Measurements from ENCODE around the gene MAP4K1.
"Not testable (repeated sequence)": the region's sequence is repeated elsewhere in the genome, so short reads cannot be mapped to it uniquely, and the experiment has no call there.

Gene MAP4K1

DNA sequence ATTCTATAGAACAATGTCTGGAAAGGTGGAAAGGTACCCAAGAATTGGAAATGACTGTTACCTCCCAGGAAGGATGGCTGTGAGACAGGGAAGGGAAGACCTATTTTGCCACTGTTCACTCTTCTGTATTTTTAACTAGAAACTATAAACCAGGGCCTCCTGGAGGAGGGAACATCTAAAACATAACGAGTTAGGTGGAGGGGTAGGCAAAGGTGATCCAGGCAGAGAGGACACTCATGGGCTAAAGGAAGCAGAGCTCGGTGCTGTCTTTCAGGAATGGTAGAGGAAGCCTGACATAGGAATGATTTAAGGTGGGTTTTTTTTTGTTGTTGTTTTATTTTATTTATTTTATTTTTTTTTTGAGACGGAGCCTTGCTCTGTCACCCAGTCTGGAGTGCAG is 7.1 kb upstream of the MAP4K1 start:
- DNase-seq (ENCODE audit: low spot score) = no peak

GRCh38 chr19:38619361-38620174 is 1.8 kb upstream of the MAP4K1 start:
- DNase-seq (ENCODE audit: low spot score) = no peak

GRCh38 chr19:38618590-38619360 is 1.0 kb upstream of the MAP4K1 start, which contains the start of gene EIF3K:
EIF3K (plus strand) TSS chr19:38619188; CDS start chr19:38619269, 81 bp downstream.
- peak; percentile 99 for DNase-seq (ENCODE audit: low spot score)

GRCh38 chr19:38617283-38617763 is 430 bp downstream of the MAP4K1 start:
- DNase-seq (ENCODE audit: low spot score) = no peak

- DNase-seq (ENCODE audit: low spot score) = no peak
Measured at GRCh38 chr19:38616265-38616664, 1.5 kb downstream of the MAP4K1 start.

DNA sequence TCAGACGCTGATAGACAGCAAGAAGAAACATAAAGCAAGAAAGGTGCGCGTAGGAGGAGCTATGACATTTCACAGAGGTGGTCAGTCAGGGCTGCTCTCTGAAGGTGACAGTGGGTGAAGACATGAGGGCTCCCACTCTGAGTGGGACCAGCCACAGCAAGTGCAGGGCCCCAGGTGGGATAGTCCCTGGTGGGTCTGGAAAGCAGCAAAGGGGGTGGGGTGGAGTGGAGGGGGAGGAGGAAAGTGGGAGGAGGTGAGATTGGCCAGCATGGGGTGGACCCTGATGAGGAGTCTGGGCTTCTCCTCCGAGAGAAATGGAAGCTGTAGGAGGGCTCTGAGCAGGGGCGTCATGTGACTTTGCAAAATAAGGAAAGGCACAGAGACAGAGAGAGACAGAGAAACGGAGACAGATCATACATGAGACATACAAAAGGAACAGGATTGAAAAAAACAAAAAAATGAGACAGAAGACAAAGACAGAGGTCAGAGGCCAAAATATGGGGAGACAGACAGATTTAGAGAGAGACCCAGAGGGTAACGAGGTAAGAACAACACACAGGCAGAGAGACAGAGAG is 2.7 kb downstream of the MAP4K1 start:
- DNase-seq (ENCODE audit: low spot score) = no peak

- DNase-seq (ENCODE audit: low spot score) = no peak
Measured at GRCh38 chr19:38614289-38614688, 3.5 kb downstream of the MAP4K1 start.

GRCh38 chr19:38606131-38606530 is 11.6 kb downstream of the MAP4K1 start:
- no peak for DNase-seq (ENCODE audit: low spot score)

GRCh38 chr19:38602856-38603255 is 14.9 kb downstream of the MAP4K1 start:
- not testable (repeated sequence) for DNase-seq (ENCODE audit: low spot score)

- DNase-seq (ENCODE audit: low spot score) = no peak
Measured at GRCh38 chr19:38599722-38600121, 18.0 kb downstream of the MAP4K1 start.

DNA sequence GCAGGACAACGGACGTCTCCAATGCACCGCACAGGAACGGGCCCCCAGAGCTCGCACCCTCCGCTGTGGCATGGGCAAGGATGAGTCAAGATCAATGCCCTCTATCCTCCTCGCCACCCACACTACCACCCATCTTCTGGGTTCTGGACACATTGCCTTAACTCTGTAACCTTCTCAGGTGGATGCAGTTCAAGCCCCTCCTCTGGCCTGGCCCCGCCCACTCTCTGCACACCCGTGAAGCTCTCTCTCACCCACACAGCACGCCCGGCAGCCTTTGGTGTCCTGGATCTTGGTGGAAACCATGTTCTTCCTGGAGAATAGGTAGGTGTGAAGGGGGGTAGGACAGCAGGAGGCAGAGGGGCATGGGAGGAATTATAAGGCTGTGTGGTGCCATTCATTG is 20.7 kb downstream of the MAP4K1 start:
- DNase-seq (ENCODE audit: low spot score) = no peak

- DNase-seq (ENCODE audit: low spot score) = peak; percentile 96
Measured at GRCh38 chr19:38596057-38596981, 21.4 kb downstream of the MAP4K1 start.

GRCh38 chr19:38592940-38593339 is 24.8 kb downstream of the MAP4K1 start:
- no peak for DNase-seq (ENCODE audit: low spot score)

DNA sequence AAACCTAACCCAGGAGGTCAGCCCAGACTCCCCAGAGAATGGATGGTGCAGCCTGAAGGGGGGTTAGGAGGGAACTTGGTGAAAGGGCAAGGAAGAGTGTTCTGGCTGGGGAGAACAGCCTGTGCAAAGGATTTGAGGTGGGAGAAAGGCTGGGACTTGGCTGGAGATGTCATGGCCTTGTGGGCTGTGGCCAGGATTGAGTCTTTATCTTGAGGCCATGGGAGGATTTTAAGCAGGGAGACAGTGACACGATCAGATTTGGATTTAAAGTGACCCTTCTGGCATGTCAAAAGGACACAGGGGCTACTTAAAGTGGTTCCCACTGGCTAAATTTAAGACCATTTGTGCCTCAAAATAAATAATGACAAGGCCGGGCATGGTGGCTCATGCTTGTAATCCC is 29.7 kb downstream of the MAP4K1 start:
- DNase-seq (ENCODE audit: low spot score) = no peak

GRCh38 chr19:38587562-38587961 is 30.2 kb downstream of the MAP4K1 start:
- no peak for DNase-seq (ENCODE audit: low spot score)

GRCh38 chr19:38583985-38584305 is 33.8 kb downstream of the MAP4K1 start:
- no peak for DNase-seq (ENCODE audit: low spot score)

- DNase-seq (ENCODE audit: low spot score) = no peak
Measured at GRCh38 chr19:38583219-38583984, 34.4 kb downstream of the MAP4K1 start.

- DNase-seq (ENCODE audit: low spot score) = no peak
Measured at GRCh38 chr19:38580080-38580479, 37.7 kb downstream of the MAP4K1 start.

- not testable (repeated sequence) for DNase-seq (ENCODE audit: low spot score)
Measured at GRCh38 chr19:38579304-38579703, 38.4 kb downstream of the MAP4K1 start.

DNA sequence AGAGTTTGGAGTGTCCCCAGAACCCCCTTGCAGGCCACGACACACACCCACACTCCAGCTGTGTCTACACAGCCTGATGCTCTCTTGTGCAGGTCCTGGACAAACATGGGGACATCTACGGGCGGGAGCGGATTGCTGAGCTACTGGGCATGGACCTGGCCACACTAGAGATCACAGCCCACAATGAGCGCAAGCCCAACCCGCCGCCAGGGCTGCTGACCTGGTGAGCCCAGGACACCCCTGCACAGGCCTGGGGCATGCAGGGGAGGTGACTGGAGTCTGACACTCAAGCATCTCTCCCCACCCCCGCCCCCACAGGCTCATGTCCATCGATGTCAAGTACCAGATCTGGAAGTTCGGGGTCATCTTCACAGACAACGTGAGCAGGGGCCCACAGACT is 39.9 kb downstream of the MAP4K1 start:
- no peak for DNase-seq (ENCODE audit: low spot score)

GRCh38 chr19:38571682-38572081 is 46.1 kb downstream of the MAP4K1 start:
- no peak for DNase-seq (ENCODE audit: low spot score)
